Measurements from ENCODE around the gene DOCK8.

- TF ChIP-seq CTCF (conservative IDR thresholded peaks at IDR 0.05; ENCODE audit: low read depth, low read length) (no peak), MXI1 (IDR thresholded peaks at IDR 0.05; ENCODE audit: borderline replicate concordance, low read depth, low read length) (no peak), CHD1 (IDR thresholded peaks at IDR 0.05; ENCODE audit: low read depth, low read length) (no peak), BHLHE40 (IDR thresholded peaks at IDR 0.05; ENCODE audit: low read depth, low read length) (no peak), RFX5 (IDR thresholded peaks at IDR 0.05; ENCODE audit: low read depth, low read length) (no peak), SMC3 (IDR thresholded peaks at IDR 0.05; ENCODE audit: low read depth, low read length) (no peak), RAD21 (IDR thresholded peaks at IDR 0.05; ENCODE audit: low read length) (no peak), ELK1 (IDR thresholded peaks at IDR 0.05; ENCODE audit: borderline replicate concordance, low read depth, low read length) (no peak), POLR2A (IDR thresholded peaks at IDR 0.05; ENCODE audit: low read depth, low read length) (no peak), CEBPB (IDR thresholded peaks at IDR 0.05; ENCODE audit: low read depth, low read length) (no peak), FOS (IDR thresholded peaks at IDR 0.05; ENCODE audit: low read depth, low read length) (no peak), NFE2L2 (IDR thresholded peaks at IDR 0.05; ENCODE audit: low read depth, low read length) (no peak), MAZ (IDR thresholded peaks at IDR 0.05; ENCODE audit: borderline replicate concordance, low read depth, low read length) (no peak), RCOR1 (IDR thresholded peaks at IDR 0.05; ENCODE audit: insufficient replicate concordance, low read length) (no peak)
Measured at GRCh38 chr9:486156-486555, 271.5 kb downstream of the DOCK8 start.
